OCI-LY3 (cell line): ENCODE results near the gene MYO5B.

Source experiments
- EZH2phosphoT487 ChIP-seq: fragments of 200-600 bp; shearing (Covaris generic); IDR thresholded peaks from 2 replicates; pipeline ENCODE4 v1.6.1; 2018; ENCODE audit warnings: antibody characterized with exemption, mixed run types, low read depth
- TF ChIP-seq, protein P1 (sequence below): fragments of 200-600, 300-600 bp; sonication (generic); IDR thresholded peaks from 2 replicates; pipeline ENCODE4 v1.5.1; 2014; ENCODE audit warnings: antibody characterized with exemption, low read length, low read depth

GRCh38 chr18:49854681-49855080, 340.3 kb downstream of the MYO5B start:
- TF ChIP-seq, protein P1, sequence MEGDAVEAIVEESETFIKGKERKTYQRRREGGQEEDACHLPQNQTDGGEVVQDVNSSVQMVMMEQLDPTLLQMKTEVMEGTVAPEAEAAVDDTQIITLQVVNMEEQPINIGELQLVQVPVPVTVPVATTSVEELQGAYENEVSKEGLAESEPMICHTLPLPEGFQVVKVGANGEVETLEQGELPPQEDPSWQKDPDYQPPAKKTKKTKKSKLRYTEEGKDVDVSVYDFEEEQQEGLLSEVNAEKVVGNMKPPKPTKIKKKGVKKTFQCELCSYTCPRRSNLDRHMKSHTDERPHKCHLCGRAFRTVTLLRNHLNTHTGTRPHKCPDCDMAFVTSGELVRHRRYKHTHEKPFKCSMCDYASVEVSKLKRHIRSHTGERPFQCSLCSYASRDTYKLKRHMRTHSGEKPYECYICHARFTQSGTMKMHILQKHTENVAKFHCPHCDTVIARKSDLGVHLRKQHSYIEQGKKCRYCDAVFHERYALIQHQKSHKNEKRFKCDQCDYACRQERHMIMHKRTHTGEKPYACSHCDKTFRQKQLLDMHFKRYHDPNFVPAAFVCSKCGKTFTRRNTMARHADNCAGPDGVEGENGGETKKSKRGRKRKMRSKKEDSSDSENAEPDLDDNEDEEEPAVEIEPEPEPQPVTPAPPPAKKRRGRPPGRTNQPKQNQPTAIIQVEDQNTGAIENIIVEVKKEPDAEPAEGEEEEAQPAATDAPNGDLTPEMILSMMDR = no peak
- no peak for TF ChIP-seq EZH2phosphoT487
